ENCODE data around the gene NASP.

The NASP gene

GRCh38 chr1:45647248-45648021, 63.6 kb downstream of the NASP start:
- TF ChIP-seq TCF12 (IDR thresholded peaks at IDR 0.05; ENCODE audit: low read depth) (no peak), RAD21 (IDR thresholded peaks at IDR 0.05; ENCODE audit: low read depth) (no peak), NFIC (IDR thresholded peaks at IDR 0.05) (no peak), CEBPB (IDR thresholded peaks at IDR 0.05) (no peak), YY1 (IDR thresholded peaks at IDR 0.05; ENCODE audit: low read depth) (no peak), USF1 (IDR thresholded peaks at IDR 0.05) (no peak)

GRCh38 chr1:45654540-45655280, 70.9 kb downstream of the NASP start:
- TF ChIP-seq, protein P1, sequence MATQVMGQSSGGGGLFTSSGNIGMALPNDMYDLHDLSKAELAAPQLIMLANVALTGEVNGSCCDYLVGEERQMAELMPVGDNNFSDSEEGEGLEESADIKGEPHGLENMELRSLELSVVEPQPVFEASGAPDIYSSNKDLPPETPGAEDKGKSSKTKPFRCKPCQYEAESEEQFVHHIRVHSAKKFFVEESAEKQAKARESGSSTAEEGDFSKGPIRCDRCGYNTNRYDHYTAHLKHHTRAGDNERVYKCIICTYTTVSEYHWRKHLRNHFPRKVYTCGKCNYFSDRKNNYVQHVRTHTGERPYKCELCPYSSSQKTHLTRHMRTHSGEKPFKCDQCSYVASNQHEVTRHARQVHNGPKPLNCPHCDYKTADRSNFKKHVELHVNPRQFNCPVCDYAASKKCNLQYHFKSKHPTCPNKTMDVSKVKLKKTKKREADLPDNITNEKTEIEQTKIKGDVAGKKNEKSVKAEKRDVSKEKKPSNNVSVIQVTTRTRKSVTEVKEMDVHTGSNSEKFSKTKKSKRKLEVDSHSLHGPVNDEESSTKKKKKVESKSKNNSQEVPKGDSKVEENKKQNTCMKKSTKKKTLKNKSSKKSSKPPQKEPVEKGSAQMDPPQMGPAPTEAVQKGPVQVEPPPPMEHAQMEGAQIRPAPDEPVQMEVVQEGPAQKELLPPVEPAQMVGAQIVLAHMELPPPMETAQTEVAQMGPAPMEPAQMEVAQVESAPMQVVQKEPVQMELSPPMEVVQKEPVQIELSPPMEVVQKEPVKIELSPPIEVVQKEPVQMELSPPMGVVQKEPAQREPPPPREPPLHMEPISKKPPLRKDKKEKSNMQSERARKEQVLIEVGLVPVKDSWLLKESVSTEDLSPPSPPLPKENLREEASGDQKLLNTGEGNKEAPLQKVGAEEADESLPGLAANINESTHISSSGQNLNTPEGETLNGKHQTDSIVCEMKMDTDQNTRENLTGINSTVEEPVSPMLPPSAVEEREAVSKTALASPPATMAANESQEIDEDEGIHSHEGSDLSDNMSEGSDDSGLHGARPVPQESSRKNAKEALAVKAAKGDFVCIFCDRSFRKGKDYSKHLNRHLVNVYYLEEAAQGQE (IDR thresholded peaks at IDR 0.05; ENCODE audit: low read depth), result no peak
- TF ChIP-seq EP300 (IDR thresholded peaks at IDR 0.05; ENCODE audit: borderline replicate concordance) (no peak), YY1 (IDR thresholded peaks at IDR 0.05; ENCODE audit: low read depth) (no peak), NFIC (IDR thresholded peaks at IDR 0.05) (no peak)

GRCh38 chr1:45656573-45657226, 72.9 kb downstream of the NASP start:
- TF ChIP-seq RAD21 (IDR thresholded peaks at IDR 0.05; ENCODE audit: low read depth) (no peak), EGR1 (IDR thresholded peaks at IDR 0.05) (no peak), USF1 (IDR thresholded peaks at IDR 0.05) (no peak), YY1 (IDR thresholded peaks at IDR 0.05; ENCODE audit: low read depth) (no peak)
- TF ChIP-seq, protein P2, sequence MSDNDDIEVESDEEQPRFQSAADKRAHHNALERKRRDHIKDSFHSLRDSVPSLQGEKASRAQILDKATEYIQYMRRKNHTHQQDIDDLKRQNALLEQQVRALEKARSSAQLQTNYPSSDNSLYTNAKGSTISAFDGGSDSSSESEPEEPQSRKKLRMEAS (IDR thresholded peaks at IDR 0.05), result no peak
- TF ChIP-seq, protein P1 (IDR thresholded peaks at IDR 0.05; ENCODE audit: low read depth), result no peak

DNA sequence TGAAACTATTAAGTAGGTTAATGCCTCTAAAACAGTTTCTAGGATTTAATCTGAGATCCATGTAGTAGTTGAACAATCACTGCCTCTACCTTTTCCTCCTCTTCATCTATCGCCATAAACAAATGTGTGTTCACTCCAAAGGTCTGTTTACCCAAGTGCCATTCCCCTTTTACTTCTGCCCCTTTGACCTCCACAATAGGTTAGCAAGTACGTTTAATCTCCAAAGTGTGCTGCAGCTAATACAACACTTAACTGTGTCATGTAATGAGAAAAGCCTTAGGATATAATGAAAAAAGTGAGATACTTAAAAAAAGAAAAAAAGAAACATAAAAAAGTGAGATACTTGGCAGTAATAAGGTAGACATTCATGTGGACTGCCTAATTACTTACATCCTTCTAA, 74.3 kb downstream of the NASP start:
- TF ChIP-seq YY1 (IDR thresholded peaks at IDR 0.05; ENCODE audit: low read depth), result no peak
- no peak for TF ChIP-seq CEBPB (IDR thresholded peaks at IDR 0.05)
- no peak for TF ChIP-seq EP300 (IDR thresholded peaks at IDR 0.05; ENCODE audit: borderline replicate concordance)
- no peak for TF ChIP-seq USF1 (IDR thresholded peaks at IDR 0.05)
- TF ChIP-seq FOXM1 (IDR thresholded peaks at IDR 0.05; ENCODE audit: borderline replicate concordance, low read depth), result no peak
- no peak for TF ChIP-seq TEAD4 (IDR thresholded peaks at IDR 0.05)
- no peak for TF ChIP-seq ZBTB7A (IDR thresholded peaks at IDR 0.05; ENCODE audit: low read depth)
- TF ChIP-seq NFIC (IDR thresholded peaks at IDR 0.05), result no peak

DNA sequence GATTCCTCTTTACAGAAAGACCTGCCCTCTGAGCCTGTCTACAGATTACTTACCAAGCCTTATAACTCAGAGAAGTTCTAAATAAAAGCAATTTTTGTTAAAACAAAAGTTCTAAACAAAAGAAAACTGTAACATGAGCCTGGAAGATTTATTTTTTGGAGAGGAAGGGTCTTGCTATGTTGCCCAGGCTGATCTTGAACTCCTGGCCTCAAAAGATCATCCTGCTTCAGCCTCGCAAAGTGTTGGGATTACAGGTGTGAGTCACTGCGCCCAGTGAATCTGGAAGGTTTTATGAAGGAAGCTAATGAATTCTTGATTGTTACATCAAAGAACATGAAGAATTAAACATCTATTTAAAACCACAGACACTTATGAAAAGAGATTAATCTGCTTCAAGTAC, 75.4 kb downstream of the NASP start:
- no peak for TF ChIP-seq CEBPB (IDR thresholded peaks at IDR 0.05)
- no peak for TF ChIP-seq TAF1 (IDR thresholded peaks at IDR 0.05; ENCODE audit: low read depth)
- no peak for TF ChIP-seq EP300 (IDR thresholded peaks at IDR 0.05; ENCODE audit: borderline replicate concordance)
- TF ChIP-seq, protein P2 (IDR thresholded peaks at IDR 0.05), result no peak
- no peak for TF ChIP-seq YY1 (IDR thresholded peaks at IDR 0.05; ENCODE audit: low read depth)
- no peak for TF ChIP-seq TEAD4 (IDR thresholded peaks at IDR 0.05)
- TF ChIP-seq RAD21 (IDR thresholded peaks at IDR 0.05; ENCODE audit: low read depth), result no peak
- TF ChIP-seq TCF12 (IDR thresholded peaks at IDR 0.05; ENCODE audit: low read depth), result no peak
- TF ChIP-seq ZBTB7A (IDR thresholded peaks at IDR 0.05; ENCODE audit: low read depth), result no peak
- TF ChIP-seq, protein P1 (IDR thresholded peaks at IDR 0.05; ENCODE audit: low read depth), result no peak
- no peak for TF ChIP-seq EGR1 (IDR thresholded peaks at IDR 0.05)
- TF ChIP-seq CREB1 (IDR thresholded peaks at IDR 0.05; ENCODE audit: low read depth), result no peak
- no peak for TF ChIP-seq NFIC (IDR thresholded peaks at IDR 0.05)
- no peak for TF ChIP-seq FOXM1 (IDR thresholded peaks at IDR 0.05; ENCODE audit: borderline replicate concordance, low read depth)
- TF ChIP-seq USF1 (IDR thresholded peaks at IDR 0.05), result no peak

Data from Ishikawa (cell line).